Lower leg skin (tissue), 3 donors: Measurements from ENCODE around the gene CCNH.

Experiments
- POLR2A ChIP-seq, 2 donors: fragments of 450-650 bp; IDR thresholded peaks; one replicate each; pipeline ENCODE4 v1.6.1; 2016 to 2017; ENCODE audit warnings: antibody characterized with exemption in 2 of 2, mild to moderate bottlenecking in 1 of 2, moderate library complexity in 1 of 2
- TF ChIP-seq, protein P1 (sequence below), 3 donors: fragments of 450-650 bp; IDR thresholded peaks; one replicate each; pipeline ENCODE4 v1.5.1; 2016; ENCODE audit warnings: antibody characterized with exemption in 3 of 3, mild to moderate bottlenecking in 3 of 3, moderate library complexity in 2 of 3

DNA sequence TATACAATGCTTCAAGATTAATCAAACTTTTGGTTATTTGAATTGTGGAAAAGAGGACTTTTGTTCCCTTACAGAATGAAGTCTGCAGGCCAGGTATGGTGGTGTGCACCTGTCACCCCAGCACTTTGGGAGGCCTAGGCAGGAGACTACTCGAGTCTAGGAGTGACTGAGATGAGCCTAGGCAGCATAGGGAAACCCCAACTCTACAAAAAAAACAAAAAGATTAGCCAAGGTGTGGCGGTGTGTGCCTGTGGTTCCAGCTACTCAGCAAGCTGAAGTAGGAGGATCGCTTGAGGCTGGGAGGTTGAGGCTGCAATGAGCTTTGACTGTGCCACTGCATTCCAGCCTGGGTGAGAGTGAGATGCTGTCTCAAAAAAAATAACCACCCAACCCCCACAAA lies 9.3 kb downstream of the CCNH start:
- TF ChIP-seq, protein P1, sequence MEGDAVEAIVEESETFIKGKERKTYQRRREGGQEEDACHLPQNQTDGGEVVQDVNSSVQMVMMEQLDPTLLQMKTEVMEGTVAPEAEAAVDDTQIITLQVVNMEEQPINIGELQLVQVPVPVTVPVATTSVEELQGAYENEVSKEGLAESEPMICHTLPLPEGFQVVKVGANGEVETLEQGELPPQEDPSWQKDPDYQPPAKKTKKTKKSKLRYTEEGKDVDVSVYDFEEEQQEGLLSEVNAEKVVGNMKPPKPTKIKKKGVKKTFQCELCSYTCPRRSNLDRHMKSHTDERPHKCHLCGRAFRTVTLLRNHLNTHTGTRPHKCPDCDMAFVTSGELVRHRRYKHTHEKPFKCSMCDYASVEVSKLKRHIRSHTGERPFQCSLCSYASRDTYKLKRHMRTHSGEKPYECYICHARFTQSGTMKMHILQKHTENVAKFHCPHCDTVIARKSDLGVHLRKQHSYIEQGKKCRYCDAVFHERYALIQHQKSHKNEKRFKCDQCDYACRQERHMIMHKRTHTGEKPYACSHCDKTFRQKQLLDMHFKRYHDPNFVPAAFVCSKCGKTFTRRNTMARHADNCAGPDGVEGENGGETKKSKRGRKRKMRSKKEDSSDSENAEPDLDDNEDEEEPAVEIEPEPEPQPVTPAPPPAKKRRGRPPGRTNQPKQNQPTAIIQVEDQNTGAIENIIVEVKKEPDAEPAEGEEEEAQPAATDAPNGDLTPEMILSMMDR (IDR thresholded peaks at IDR 0.05) = no peak
- no peak for TF ChIP-seq POLR2A (IDR thresholded peaks at IDR 0.05)
